AG08396 (cell line): Measurements from ENCODE around the gene FPGS.
A peak's percentile ranks its signal among the peaks of the same experiment; 100 is the strongest.
"Not testable (repeated sequence)": the region's sequence is repeated elsewhere in the genome, so short reads cannot be mapped to it uniquely, and the experiment has no call there.

ENCODE experiments used
- DNase-seq: peaks from one replicate; pipeline ENCODE4 v3.0.0; 2012; ENCODE audit warnings: low spot score, mixed read lengths

Gene FPGS

GRCh38 chr9:127770905-127771569 lies 31.6 kb upstream of the FPGS start:
- peak; percentile 98 for DNase-seq

DNA sequence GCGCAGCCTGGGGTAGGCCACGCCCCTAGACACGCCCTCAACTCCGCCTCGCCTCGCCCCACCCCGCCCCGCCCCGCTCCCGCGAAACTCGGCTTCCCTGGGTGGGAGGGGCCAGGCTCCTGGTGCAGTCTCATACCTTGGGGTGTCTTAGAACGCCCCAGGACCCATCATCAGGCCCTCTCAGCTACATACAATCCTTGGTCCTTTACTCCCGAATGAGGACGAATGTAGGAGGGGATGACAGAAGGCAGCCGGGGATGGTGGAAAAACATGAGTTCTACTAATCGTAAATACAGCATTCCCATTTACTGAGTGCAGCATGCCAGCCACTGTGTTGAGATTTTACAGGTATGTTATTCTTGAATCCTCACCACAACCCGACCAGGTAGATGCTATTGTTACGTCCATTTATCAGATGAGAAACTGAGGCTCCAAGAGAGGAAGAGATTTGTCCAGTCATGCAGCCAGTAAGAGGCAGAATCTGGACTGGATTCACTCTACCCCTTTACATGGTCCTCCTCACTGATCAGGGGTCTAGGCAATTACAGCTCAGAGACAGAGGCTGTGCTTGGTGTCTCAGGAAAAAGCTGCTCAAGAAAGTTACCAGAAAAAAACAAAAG lies 31.0 kb upstream of the FPGS start:
- no peak for DNase-seq

GRCh38 chr9:127772603-127773002 lies 30.1 kb upstream of the FPGS start:
- DNase-seq, result no peak

DNA sequence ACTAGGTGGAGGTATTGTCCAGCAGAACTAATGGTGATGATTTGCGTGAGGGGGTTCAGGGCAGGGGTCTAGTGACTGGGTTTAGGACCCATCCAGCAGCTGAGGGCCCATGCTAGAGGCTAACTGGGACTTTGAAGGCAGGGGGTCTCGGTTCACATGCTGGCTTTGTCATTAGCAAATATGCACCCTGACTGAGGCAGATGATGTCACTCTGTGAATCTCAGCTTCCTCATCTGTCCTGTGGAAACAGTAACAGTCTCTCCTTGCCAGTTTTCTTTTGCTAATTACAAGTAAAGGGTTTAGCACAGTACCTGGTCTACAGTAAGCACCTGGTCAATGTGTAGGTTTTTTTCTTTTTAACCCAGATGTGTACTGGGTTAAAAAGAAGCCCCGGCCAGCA lies 29.4 kb upstream of the FPGS start:
- DNase-seq, result no peak

GRCh38 chr9:127773981-127774380 lies 28.7 kb upstream of the FPGS start:
- no peak for DNase-seq

DNA sequence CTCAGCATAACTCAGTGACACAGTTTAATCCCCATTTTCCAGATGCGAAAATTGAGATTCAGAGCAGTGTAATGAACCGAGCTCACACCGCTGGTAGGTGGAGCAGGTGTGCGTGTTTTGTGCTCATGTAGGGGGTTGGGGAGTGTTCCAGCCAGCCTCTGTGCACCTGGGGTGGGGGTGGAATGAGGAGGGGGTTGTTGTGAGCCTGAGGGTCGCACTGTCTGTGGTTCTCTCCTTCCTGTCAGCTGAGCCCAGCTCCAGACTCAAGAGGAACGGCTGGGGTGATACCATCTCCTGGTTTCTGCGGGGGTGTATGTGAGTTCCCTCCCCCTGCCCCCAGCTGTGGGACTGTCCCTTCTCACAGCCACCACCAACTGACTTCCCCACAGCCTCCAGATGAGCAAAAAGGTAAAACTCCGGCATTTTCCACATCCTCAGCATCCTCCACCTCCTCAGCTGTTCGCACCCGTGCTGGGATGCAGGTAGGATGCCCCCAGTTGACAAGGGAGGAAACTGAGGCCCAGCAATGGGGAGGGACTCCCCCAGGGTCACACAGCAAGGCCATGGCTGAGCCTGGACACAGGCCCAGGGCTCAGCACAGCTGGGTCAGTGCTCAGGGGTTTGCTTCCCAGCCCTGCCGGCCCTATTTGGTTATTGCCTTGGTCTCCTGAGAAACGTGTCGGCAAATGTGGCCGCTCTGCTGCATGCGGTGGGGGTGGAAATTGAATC lies 26.3 kb upstream of the FPGS start:
- DNase-seq, result no peak

GRCh38 chr9:127776924-127777289 lies 25.8 kb upstream of the FPGS start:
- DNase-seq, result no peak

- no peak for DNase-seq
These were observed 25.2 kb upstream of the FPGS start for GRCh38 chr9:127777368-127777980.

- DNase-seq, result no peak
These were observed 24.2 kb upstream of the FPGS start, which contains the start of gene SH2D3C for GRCh38 chr9:127778280-127779135. SH2D3C (minus strand) TSS chr9:127778666; CDS start chr9:127778627, 39 bp downstream.

- DNase-seq, result no peak
These were observed 23.3 kb upstream of the FPGS start for GRCh38 chr9:127779136-127779981.

GRCh38 chr9:127780126-127780885 lies 22.4 kb upstream of the FPGS start:
- DNase-seq, result no peak

DNA sequence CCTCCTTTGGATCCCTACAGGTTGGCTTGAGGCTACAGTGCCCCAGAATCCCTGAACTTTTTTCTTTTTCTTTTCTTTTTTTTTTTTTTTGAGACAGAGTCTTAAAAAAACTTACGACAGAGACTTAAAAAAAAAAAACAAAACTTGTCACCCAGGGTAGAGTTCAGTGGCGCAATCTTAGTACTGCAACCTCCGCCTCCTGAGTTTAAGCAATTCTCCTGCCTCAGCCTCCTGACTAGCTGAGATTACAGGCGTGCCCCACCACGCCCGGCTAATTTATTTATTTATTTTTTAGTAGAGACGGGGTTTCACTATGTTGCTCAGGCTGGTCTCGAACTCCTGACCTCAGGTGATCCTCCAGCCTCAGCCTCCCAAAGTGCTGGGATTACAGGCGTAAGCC lies 21.8 kb upstream of the FPGS start:
- not testable (repeated sequence) for DNase-seq

DNA sequence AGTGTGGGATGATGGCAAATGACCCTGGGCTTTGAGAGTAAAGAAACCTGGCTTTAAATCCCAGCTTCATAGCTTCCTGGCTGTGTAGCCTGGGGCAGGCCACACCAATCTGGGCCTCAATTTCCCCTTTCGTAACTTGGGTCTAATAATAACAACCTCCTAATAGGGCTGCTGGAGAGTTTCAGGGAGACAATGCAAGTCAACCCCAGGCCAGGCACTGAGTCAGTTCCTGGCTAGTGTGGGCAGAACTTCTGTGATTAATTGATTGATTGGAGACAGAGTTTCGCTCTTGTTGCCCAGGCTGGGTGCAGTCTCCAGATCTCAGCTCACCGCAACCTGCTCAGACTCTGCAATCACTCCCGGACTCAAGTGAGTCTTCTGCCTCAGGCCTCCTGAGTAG lies 20.9 kb upstream of the FPGS start:
- no peak for DNase-seq

DNA sequence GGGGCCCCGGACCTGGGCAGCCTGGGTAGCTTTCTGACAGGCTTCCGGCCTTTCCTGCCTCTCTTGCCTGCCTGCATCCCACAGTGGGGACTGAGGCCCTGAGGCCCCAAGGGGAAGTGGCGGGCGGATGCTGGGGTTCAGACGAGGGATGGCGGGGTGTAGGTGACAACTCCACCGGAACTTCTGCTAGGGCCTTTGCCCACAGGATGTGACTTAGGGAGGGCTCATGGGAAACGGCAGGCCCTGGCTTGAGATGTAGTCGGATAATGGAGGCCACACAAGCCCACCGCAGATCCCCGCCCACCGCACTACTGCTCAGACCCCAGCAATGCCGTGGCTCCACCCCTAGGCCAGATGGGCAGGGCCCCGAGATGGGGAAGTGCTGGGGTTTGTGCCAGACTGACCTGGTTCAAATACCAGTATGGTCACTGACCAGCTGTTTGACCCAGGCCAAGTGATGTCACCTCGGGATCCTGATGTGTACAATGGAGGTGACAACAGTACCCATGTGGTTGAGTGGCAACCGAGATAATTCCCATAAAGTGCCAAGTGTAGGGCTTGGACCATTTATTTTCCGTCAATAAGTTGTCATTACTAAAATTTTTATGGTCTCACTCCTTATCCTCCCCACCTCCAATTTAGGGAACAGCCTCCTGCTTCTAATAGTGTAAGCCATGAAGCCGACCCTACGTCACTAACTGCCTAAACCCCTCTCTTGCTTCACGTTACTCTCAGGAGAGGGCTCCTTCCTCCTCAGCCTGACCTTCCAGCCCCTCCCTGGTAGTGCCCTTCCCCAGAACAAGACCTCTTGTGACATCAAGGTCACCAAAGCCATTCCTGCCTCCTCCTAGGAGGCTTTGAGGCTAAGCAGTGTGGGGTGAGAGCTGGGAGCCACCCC lies 19.3 kb upstream of the FPGS start:
- no peak for DNase-seq

DNA sequence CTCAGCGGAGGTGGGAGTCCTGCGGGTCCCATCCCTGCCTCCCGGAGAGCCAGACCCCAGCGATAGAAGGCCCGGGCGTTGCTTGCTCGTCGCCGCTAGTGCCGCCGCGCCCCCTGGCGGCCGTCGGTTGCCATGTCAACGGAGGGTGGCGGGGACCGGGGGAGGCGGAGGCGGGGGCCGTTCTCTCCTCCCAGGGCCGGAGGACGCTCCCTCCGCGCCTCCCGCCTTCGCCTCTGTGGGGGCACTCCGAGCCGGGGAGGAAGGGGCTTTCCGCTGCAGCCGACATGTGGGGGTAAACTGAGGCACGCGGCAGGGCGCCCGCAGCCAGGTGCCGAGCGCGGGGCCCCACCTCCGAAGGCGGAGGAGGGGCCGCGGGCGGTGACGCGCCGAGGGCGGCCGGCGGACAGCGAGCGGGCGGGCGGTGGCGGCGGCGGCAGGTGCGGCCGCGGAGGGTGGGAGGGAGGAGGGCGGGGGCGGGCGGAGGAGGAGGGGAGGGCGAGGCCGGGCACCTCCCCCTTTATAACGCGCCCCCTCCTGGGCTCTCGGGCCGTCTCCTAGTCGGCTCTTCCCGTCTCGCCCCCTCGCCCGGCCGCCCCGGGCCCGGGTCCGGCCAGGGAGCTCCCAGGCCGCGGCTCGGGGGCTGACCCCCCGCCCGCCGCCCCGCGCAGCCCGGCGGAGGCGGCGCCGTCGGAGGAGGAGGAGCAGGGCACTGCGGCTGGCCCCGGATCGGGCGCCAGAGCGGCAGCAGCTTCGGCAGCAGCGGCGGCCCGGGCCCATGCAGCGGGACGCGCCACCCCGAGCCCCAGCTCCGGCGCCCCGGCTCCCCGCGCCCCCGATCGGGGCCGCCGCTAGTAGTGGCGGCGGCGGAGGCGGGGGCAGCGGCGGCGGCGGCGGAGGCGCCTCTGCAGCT lies 17.4 kb upstream of the FPGS start:
- DNase-seq, result peak; percentile 95

DNA sequence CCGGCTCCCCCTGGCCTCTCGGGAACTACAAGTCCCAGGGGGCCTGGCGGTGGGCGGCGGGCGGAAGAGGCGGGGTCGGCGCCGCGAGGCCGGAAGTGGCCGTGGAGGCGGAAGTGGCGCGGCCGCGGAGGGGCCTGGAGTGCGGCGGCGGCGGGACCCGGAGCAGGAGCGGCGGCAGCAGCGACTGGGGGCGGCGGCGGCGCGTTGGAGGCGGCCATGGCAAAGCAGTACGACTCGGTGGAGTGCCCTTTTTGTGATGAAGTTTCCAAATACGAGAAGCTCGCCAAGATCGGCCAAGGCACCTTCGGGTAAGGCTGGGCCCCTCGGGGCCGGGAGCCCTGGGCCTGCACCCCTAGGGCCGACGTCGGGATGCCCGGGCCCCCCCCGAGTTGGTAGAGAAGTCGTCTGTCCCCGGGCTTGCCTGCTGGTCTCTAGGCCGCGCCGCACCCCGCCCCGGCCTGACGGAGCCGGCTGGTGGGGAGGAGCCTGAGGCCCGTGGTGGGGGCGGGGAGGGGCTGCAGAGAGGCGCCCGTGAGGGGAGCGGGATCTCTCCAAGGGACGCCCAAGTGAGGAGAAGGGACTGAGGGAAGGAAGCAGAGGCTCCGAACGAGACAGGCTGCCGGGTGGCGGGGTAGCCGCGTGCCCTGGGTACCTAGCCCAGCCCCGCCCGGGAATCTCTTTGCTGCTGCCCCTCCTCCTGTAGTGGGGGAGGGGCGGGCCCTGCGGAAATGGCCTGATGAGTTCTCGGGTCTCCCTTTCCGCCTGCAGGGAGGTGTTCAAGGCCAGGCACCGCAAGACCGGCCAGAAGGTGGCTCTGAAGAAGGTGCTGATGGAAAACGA lies 16.5 kb upstream of the FPGS start, which contains the start of gene CDK9:
TSS of gene CDK9 (plus strand) at position 102 of the 840 bp plus-strand sequence. CDS start at position 217, 115 bp downstream.
- peak; percentile 97 for DNase-seq

DNA sequence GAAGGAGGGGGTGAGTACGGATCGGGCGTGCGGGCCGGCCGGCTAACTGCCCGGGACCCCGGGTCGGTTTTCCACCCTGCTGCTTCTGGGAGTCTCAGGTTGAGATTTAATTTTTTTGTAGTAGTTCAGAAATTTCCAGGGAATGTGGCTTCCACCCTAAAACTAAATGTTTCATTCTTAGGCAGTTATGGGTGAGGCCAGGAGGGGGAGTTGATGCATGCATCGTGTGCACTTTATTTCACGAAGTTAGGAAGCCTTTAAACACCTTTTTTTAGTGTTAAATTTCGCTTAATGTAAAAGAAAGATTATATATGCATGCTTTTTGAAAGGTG lies 15.9 kb upstream of the FPGS start:
- DNase-seq, result peak; percentile 46
